ENCODE measurements around the gene RAPGEF6.
"Not testable (repeated sequence)": the region's sequence is repeated elsewhere in the genome, so short reads cannot be mapped to it uniquely, and the experiment has no call there.

The RAPGEF6 gene, protein sequence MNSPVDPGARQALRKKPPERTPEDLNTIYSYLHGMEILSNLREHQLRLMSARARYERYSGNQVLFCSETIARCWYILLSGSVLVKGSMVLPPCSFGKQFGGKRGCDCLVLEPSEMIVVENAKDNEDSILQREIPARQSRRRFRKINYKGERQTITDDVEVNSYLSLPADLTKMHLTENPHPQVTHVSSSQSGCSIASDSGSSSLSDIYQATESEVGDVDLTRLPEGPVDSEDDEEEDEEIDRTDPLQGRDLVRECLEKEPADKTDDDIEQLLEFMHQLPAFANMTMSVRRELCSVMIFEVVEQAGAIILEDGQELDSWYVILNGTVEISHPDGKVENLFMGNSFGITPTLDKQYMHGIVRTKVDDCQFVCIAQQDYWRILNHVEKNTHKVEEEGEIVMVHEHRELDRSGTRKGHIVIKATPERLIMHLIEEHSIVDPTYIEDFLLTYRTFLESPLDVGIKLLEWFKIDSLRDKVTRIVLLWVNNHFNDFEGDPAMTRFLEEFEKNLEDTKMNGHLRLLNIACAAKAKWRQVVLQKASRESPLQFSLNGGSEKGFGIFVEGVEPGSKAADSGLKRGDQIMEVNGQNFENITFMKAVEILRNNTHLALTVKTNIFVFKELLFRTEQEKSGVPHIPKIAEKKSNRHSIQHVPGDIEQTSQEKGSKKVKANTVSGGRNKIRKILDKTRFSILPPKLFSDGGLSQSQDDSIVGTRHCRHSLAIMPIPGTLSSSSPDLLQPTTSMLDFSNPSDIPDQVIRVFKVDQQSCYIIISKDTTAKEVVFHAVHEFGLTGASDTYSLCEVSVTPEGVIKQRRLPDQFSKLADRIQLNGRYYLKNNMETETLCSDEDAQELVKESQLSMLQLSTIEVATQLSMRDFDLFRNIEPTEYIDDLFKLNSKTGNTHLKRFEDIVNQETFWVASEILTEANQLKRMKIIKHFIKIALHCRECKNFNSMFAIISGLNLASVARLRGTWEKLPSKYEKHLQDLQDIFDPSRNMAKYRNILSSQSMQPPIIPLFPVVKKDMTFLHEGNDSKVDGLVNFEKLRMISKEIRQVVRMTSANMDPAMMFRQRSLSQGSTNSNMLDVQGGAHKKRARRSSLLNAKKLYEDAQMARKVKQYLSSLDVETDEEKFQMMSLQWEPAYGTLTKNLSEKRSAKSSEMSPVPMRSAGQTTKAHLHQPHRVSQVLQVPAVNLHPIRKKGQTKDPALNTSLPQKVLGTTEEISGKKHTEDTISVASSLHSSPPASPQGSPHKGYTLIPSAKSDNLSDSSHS (N-terminal part only)

GRCh38 chr5:131634996-131635683, at the start of gene RAPGEF6:
RAPGEF6 (minus strand) TSS chr5:131635229; CDS start chr5:131635030, 199 bp downstream.
- peak; percentile 99 for FAIRE-seq

DNA sequence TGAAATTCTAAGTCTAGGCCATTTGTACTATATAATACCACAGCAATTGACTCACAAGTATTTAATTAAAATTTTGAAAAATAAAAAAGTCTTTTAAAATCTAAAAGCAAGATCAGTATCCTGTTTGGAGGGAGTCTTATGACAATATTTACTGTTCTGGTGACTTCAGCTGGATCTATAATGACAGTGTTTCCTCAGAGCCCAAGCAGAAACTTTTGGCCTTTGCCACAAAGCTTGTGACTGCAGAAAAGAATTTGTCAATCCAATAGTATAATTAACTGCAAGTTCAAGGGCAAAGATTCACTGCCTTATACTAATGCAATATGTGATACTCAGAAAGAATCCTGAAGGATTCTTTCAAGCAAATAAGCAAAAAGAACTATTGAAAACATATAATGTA, 49.6 kb upstream of the RAPGEF6 start:
- no peak for FAIRE-seq

DNA sequence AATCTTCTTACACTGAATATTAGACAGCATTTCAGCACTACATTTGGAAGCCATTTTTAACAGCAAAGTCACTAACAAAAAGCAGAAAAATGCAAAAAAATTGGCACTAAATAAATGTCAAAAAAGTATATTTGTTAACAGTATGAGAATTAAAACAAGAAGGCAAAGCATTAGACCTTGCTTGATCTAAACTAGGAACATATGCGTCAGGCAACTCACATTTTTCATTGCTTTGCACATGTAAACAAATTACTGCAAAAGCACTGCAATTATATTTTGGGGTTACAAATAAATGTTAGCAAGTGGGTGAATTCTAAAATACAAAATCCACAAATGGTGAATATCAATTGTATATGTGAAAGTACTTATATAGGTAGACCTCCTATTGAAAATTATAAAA, 49.0 kb upstream of the RAPGEF6 start:
- FAIRE-seq, result no peak

GRCh38 chr5:131682826-131683225, 47.8 kb upstream of the RAPGEF6 start:
- no peak for FAIRE-seq

GRCh38 chr5:131682175-131682574, 47.1 kb upstream of the RAPGEF6 start:
- FAIRE-seq, result no peak

GRCh38 chr5:131679911-131680310, 44.9 kb upstream of the RAPGEF6 start:
- FAIRE-seq, result no peak

- not testable (repeated sequence) for FAIRE-seq
These were observed 43.2 kb upstream of the RAPGEF6 start for GRCh38 chr5:131678273-131678672.

GRCh38 chr5:131677115-131677514, 42.1 kb upstream of the RAPGEF6 start:
- no peak for FAIRE-seq

GRCh38 chr5:131672776-131673175, 37.7 kb upstream of the RAPGEF6 start:
- FAIRE-seq, result no peak

- FAIRE-seq, result no peak
These were observed 37.1 kb upstream of the RAPGEF6 start for GRCh38 chr5:131671994-131672655.

GRCh38 chr5:131671409-131671808, 36.4 kb upstream of the RAPGEF6 start:
- FAIRE-seq, result no peak

DNA sequence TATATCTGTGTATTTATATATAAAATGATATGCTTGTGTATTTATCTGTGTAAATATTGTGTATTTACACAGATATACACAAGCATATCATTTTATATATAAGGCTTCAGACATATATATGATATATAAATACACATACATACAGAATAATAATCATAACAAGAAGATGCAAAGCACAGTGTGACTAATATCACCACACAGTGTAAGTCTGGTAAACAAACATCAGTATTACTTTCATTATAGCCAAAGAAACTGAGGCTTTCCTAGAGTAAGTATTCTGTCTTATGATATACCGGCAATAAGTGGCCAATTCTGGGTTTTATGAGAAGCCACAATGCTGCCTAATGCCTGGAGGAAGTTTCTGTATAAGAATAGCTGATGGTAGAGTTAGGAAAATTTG, 29.9 kb upstream of the RAPGEF6 start:
- no peak for FAIRE-seq

GRCh38 chr5:131661933-131662332, 26.9 kb upstream of the RAPGEF6 start:
- FAIRE-seq, result no peak

- FAIRE-seq, result no peak
These were observed 24.8 kb upstream of the RAPGEF6 start for GRCh38 chr5:131659841-131660240.

- no peak for FAIRE-seq
These were observed 24.3 kb upstream of the RAPGEF6 start for GRCh38 chr5:131659290-131659689.

GRCh38 chr5:131654776-131655175, 19.7 kb upstream of the RAPGEF6 start:
- FAIRE-seq, result no peak

DNA sequence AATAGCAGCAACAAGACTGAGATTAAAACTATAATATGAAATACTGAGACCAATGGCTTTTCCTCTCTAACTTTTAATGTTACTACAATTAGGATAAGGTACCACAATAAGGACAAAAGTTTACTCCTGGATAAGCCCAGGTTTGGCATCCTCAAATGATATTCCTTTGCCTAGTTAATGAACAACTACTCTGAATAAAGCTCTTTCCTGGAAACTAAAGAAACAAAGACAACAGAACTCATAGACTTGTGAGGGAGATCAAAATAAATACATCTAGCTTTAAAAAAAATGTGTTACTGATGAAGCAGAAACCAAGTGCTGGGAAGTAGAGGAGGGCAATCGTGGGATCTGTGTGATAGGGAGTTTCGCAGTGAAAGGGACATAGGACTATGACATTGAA, 19.3 kb upstream of the RAPGEF6 start:
- FAIRE-seq, result no peak

- no peak for FAIRE-seq
These were observed 14.1 kb upstream of the RAPGEF6 start for GRCh38 chr5:131649161-131649560.

GRCh38 chr5:131647048-131647769, 12.2 kb upstream of the RAPGEF6 start:
- no peak for FAIRE-seq

- FAIRE-seq, result no peak
These were observed 9.8 kb upstream of the RAPGEF6 start for GRCh38 chr5:131644822-131645221.

DNA sequence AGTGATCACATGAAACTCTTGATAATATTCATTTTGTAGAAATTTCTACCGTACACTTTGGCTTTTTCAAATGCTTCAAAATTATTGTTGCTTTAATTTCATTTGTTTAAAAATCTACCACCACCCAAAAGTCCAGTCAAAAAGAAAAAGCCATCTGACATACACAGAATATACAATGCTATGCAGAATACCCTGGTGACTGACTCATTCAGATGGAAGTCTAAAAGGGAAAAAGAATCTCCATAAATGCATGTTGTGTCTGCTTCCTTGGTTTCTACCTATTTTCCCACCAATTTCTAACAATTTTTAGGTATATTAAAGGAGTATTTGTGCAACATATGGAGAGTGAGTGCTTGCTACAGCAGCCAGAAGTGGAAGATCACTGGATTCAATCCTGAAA, 9.3 kb upstream of the RAPGEF6 start:
- FAIRE-seq, result no peak
